HEK293 (cell line): ENCODE measurements around the gene FBXO42.

Experiments used
- AEBP2 ChIP-seq: fragments of 450-650 bp; formaldehyde crosslinking; IDR thresholded peaks from 2 replicates; pipeline ENCODE4 v1.5.1; 2016; ENCODE audit warnings: missing biosample characterization, missing genetic modification characterization, borderline replicate concordance
- ZBTB1 ChIP-seq: fragments of 450-650 bp; formaldehyde crosslinking; IDR thresholded peaks from 2 replicates; pipeline ENCODE4 v1.5.1; 2016; ENCODE audit warnings: missing biosample characterization, missing genetic modification characterization
- ZNF311 ChIP-seq: fragments of 450-650 bp; formaldehyde crosslinking; IDR thresholded peaks from 2 replicates; pipeline ENCODE4 v1.5.1; 2017; ENCODE audit warnings: missing biosample characterization, missing genetic modification characterization, borderline replicate concordance

FBXO42 gene

GRCh38 chr1:16196874-16197273, 155.4 kb downstream of the FBXO42 start (continued):
- TF ChIP-seq AEBP2 (tag by site-specific recombination) (no peak), ZBTB1 (tag by site-specific recombination) (no peak), ZNF311 (tag by site-specific recombination) (no peak)
